GM18511 (cell line): ENCODE measurements around the gene SLC1A5.

Source experiments
- ATAC-seq: cut with Tn5 transposase; IDR thresholded peaks from one replicate; pipeline ENCODE4 v1.9.1; 2021; ENCODE audit warnings: mild to moderate bottlenecking, moderate library complexity; ENCODE audit not compliant: unreplicated experiment

Gene SLC1A5

DNA sequence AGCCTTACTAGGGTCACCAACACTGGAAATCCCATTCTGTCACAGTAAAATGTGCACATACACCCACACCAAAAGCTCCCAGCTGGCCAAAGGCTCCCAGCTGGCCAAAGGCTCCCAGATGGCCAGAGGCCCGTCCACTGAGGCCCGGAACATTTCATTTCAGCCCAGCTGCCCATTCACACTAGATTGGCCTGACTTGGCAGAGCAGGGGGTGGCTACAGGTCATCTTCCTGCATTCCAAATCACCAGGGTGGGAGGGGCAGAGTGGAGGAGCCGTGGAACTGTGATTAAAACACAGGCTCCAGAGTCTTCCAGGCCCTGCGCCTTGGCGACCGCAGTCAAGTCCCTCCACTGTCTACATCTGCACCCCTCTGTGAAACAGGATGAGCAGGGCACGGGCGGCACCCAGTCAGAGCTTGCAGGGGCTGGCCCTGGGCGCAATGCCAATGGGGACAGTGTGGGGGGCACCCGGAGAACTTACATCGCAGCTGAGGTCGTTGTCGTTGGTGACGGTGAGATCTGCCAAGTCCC, 61.4 kb downstream of the SLC1A5 start:
- ATAC-seq = no peak

DNA sequence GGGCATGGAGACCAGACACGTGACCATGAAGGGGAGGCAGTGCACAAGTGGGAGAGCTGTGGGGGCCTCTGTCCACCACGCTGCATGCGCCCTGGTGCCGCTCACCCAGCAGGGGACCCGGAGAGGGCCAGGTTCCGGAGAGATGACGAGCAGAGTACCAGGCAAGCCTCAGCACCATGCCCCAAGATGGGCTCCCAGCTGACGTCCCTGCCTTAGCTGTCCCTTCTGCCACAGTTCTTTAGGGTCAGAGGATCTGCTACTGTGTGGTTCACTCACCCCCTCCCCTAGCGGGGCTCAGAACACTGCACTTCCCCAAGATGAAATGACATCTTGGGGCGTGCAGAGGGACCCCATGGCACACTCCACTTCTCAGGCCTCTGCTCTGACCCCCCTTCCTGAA, 61.8 kb downstream of the SLC1A5 start:
- no peak for ATAC-seq

DNA sequence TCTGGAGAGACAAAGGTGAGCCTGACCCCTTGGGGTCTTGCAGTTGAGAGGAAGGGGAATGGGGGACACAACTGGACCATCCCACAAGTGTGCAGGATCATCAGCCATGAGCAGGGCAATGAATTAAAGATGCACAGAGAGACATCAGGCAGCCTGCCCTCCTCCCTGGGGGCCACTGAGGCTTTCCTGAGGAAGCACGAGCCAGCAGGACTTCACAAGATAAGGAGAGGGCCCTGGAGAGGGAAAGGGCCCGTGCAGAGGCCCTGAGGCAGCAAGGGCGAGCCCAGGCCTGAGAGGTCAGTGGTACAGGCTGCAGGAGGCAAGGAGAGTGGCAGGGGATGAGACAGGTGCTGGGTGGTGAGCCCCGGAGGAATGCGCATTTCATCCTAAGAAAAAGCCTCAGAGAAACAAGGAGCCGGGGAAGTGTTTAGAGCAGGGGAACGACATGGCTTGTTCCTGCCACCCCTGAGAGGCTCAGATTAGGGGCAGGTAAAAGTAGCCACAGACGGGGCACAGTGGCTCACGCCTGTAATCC, 62.5 kb downstream of the SLC1A5 start:
- ATAC-seq = no peak

DNA sequence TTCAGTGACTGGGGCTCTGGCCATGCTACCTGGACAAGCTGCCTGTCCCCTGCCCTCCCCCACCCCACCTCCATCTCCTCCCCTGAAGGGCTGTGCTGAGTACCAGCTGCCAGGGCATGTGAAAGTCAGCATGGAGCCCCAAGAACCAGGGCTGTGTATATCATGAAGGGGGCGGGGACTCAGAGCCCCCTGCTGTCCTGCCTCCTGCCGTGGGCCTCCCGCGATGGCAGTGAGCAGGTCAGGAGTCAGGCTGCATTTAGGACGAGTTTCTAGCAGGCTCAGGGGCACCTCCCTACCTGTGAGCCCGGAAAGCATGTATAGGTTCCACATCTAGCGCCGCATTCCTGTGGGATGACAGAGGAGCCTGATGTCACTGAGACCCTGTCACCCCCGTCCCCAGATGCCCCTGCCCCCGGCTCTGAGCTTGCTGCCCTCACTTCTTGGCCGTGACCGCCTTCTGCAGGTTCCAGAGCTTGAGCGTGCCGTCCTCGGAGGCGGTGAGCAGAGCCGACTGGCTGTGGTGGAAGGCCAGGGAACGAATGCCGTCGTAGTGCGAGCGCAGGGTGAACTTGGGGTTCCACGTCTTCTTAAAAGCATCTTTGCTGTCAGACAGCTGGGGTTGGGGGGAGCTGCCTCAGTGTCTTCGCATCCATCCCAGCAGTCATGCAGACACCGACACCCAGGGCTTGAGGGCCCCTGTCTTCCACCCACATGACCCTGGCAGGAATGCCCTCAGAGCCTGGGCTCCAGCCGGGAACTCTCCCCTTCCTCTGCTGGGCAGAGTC, 63.2 kb downstream of the SLC1A5 start:
- ATAC-seq = no peak
